T-helper 2 cell treated with Interferon-gamma antibody and Interleukin-4, amounts not matched to agents 100 ng/mL and 5 ng/mL, for 36 hours (primary cell): Measurements from ENCODE around the gene CXADR. TPM values are rescaled to one million over a fixed set of nuclear protein-coding genes. Genes with fewer than 3 reads are reported as not detected.
"Not testable (repeated sequence)": the region's sequence is repeated elsewhere in the genome, so short reads cannot be mapped to it uniquely, and the experiment has no call there.

Source experiments
- intact Hi-C: fragments of 100-400 bp; cut with micrococcal nuclease; formaldehyde crosslinking; loops from one replicate; pipeline ENCODE4 v1.15.1; 2023
- total RNA-seq: library from RNA; stranded (reverse); gene quantifications from 2 replicates; pipeline ENCODE4 v1.2.3, GENCODE V29; 2022

CXADR gene
- total RNA-seq: 0.20 and 0.50 TPM in 2 replicates

DNA sequence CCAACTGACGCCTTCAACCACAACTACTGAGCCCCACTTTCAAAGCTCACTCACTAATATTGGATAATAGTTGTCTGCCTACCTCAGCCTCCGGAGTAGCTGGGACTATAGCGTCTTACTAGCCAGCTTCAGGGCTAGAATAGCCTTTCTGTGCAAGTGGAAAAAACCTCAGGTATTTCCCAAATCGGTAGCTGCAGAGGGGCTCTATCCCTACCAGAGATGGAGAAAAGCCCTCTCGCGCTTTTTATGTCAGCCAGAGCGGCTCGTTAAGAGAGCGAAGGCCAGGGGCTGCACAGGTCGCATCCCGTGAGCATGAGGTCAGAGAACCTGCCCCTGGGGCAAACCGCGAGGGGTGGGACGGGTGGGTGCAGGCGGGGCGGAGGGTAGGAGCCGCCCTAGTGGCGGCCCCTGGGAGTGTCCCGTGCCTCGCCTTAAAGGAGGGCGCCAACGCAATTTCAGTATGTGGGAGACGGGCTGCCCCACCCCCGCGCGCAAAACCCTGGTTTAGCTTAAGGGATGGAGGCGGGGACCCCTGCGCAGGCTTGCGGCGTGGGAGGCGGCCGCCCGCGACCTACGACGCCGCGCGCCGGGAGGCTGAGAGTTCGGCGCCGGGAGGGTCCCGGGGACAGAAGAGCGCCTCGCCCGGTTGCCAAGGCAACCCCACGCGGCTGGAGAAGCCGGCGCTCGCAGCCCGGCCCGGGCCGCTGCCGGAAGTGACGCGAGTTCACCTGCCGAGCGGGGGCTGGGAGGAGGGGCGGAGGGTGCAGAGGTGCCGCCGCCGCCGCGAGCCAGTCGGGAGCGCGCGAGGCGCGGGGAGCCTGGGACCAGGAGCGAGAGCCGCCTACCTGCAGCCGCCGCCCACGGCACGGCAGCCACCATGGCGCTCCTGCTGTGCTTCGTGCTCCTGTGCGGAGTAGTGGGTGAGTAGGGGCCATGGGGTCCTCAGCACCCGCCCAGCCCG, at the start of gene CXADR:
CXADR (plus strand) TSS at position 791 of the 961 bp plus-strand sequence; CDS start at position 878, 87 bp downstream.
- intact Hi-C loops: loop anchor here (1.0 to 5.0 kb wide), 2 partner anchors 75 to 99 kb away; no protein-coding TSS in a partner anchor

DNA sequence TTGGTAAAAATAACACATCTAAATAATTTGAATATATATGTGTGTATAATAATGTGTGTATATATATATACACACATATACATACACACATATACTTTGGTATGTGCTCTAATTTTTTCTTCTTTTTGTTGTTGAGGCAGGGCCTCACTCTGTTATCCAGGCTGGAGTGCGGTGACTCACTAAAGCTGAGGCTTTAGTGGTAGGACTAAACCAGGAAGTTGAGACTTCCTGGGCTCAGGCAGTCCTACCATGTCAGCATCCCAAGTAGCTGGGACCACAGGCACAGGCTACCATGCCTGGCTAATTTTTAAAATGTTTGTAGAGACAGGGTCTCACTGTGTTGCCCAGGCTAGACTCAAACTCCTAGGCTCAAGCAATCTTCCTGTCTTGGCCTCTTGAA, 46.7 kb upstream of the CXADR start:
- intact Hi-C loops: no loop called here

- intact Hi-C loops: no loop called here
Measured at GRCh38 chr21:17467392-17467791, 45.5 kb upstream of the CXADR start.

- intact Hi-C loops: no loop called here
Measured at GRCh38 chr21:17467829-17468228, 45.0 kb upstream of the CXADR start.

- intact Hi-C loops: no loop called here
Measured at GRCh38 chr21:17468698-17469097, 44.1 kb upstream of the CXADR start.

DNA sequence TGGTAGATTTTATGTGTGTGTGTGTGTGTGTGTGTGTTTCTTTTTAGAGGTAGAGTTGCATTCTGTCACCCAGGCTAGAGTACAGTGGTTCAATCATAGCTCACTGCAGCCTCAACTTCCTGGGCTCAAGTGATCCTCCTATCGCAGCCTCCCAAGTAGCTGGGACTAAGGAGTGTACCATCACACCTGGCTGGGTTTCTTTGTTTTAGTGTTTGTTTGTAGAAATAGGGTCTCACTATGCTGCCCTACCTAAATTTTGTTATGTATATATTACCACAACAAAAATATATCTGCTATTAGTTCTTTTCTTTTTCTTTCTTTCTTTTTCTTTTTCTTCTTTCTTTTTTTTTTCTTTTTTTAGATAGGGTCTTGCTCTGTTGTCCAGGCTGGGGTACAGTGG, 43.1 kb upstream of the CXADR start:
- intact Hi-C loops: no loop called here

DNA sequence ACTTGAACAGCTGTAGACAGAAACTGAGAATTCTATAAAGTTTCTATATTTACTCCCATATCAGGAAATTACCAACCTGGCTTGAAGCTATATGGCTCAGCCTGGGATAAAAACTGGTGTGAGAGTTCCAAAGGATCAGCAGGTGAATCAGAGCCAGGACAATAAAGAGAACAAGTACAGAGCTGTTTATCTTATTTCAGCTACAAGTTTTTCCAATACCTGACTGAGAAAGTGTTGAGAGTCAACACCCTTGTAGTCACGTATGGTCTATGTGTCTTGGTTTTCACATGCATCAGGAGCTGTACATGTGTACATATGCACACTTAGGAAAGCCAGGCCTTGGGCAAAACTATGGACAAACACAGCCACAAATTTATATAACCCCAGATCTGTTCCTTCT, 40.7 kb upstream of the CXADR start:
- intact Hi-C loops: no loop called here

GRCh38 chr21:17472592-17473271, 40.1 kb upstream of the CXADR start:
- intact Hi-C loops: no loop called here

DNA sequence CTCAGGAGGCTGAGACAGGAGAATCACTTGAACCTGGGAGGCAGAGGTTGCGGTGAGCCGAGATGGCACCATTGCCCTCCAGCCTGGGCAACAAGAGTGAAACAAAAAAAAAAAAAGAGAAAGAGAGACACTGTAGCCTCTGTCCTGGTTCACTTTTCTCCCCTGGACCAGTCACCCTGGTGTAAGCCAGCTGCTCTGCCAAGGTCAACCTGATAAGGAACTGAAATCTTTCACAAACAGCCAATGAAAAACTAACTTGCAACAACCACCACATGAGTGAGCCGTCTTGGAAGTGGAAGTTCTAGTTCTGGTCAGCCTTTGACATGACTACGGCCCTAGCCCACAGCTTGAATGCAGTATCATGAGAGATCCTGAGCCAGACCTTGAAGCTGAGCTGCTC, 36.8 kb upstream of the CXADR start:
- intact Hi-C loops: no loop called here

DNA sequence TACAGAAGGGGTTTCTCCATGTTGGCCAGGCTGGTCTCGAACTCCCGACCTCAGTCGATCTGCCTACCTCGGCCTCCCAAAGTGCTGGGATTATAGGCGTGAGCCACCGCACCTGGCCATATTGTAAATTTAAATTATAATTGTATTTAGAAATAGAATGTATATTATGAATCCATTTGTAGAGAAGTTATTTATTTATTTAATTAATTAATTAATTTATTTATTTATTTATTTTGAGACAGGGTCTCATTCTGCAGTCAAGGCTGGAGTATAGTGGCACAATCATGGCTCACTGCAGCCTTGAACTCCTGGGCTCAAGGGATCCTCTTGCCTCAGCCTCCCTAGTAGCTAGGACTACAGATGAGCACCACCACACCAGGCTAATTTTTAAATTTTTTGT, 34.7 kb upstream of the CXADR start:
- intact Hi-C loops: not testable (repeated sequence)

GRCh38 chr21:17479606-17480005, 33.2 kb upstream of the CXADR start:
- intact Hi-C loops: no loop called here

GRCh38 chr21:17482928-17483327, 29.9 kb upstream of the CXADR start:
- intact Hi-C loops: no loop called here

DNA sequence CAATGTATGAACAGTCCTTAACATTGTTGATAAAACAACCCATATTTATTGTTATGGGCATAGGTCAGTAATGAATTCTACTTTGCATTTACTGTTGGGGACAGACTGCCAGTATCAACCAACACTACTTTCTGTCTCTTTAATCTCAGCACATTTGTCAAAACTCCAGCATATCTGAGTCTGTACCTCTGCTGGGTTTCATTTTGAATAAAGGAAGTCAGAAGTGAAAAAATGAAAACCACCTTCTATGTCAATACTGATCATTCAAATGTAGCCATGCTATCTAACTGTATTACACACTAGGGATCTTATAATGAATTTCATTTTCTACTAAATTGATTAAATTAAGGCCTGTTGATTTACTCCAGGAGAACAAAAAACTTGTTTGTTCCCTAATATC, 24.2 kb upstream of the CXADR start:
- intact Hi-C loops: no loop called here

- intact Hi-C loops: not testable (repeated sequence)
Measured at GRCh38 chr21:17489565-17489964, 23.3 kb upstream of the CXADR start.

- intact Hi-C loops: no loop called here
Measured at GRCh38 chr21:17491716-17492414, 21.0 kb upstream of the CXADR start.

DNA sequence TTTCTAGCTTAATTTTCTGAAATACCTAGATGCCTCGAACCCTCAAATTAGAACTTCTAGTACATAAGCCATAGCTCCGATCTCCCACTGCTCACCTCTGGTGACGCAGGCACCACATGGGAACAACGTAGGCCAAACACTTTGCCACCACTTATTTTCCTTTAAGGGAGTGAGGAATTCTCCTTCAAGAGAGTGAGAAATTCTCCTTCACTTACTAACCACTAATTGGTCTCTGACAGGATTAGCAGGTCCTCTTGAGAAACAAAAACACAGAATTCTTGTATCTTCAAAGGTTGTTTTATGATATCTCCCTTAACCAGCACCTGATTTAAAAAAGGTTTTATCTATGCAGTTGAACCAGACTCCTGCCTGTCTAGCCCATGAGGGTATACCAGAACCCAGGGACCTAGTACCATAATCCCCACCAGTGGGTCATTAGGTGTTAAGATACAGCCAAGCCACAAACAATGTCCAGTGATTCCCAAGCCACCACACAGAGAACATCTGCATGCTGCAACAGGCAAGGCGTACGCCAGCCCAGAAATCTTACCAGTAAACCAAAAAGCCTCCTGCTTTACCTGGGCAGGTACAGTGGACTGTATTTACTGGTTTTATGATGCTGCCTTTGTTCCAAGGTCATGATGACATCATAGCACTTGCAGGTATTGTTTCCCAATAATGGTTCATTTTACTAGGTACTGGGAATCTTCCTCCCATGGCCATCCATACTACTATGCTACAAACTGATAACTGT, 20.3 kb upstream of the CXADR start:
- intact Hi-C loops: no loop called here

GRCh38 chr21:17494051-17494450, 18.8 kb upstream of the CXADR start:
- intact Hi-C loops: no loop called here

- intact Hi-C loops: no loop called here
Measured at GRCh38 chr21:17495680-17496079, 17.2 kb upstream of the CXADR start.

- intact Hi-C loops: no loop called here
Measured at GRCh38 chr21:17497316-17497715, 15.5 kb upstream of the CXADR start.

GRCh38 chr21:17498586-17498985, 14.3 kb upstream of the CXADR start:
- intact Hi-C loops: no loop called here
